Calu3 (cell line): ENCODE measurements around the gene GINS1. TPM values are rescaled to one million over a fixed set of nuclear protein-coding genes. Genes with fewer than 3 reads are reported as not detected.

Experiments used
- BruUV-seq: library from RNA; stranded (reverse); fragments of 400-500 nt; replicated peaks from 2 replicates; lab custom pipeline; 2021; lab: Mats Ljungman, UMichigan
- CTCF ChIA-PET: fragments of 300-600 bp; sonication (Branson Sonifier 250); formaldehyde crosslinking; loops from one replicate; lab custom pipeline; 2022; ENCODE audit warnings: antibody characterized with exemption; lab: Charles Lee
- DNase-seq: peaks from one replicate; pipeline ENCODE4 v3.0.0; 2022
- H3K27ac Mint-ChIP-seq: one replicate; pipeline ENCODE4 v1.8.0; 2022; ENCODE audit warnings: mixed read lengths; ENCODE audit not compliant: unreplicated experiment
- H3K27me3 Mint-ChIP-seq: one replicate; pipeline ENCODE4 v1.8.0; 2022; ENCODE audit warnings: mixed read lengths; ENCODE audit not compliant: unreplicated experiment
- H3K36me3 Mint-ChIP-seq: one replicate; pipeline ENCODE4 v1.8.0; 2022; ENCODE audit warnings: mild to moderate bottlenecking, moderate library complexity, mixed read lengths; ENCODE audit not compliant: insufficient read depth, unreplicated experiment
- H3K4me1 Mint-ChIP-seq: one replicate; pipeline ENCODE4 v1.8.0; 2022; ENCODE audit warnings: mild to moderate bottlenecking, low read depth, mixed read lengths; ENCODE audit not compliant: unreplicated experiment
- H3K4me3 Mint-ChIP-seq: one replicate; pipeline ENCODE4 v1.8.0; 2022; ENCODE audit warnings: mild to moderate bottlenecking, low read depth, moderate library complexity, mixed read lengths; ENCODE audit not compliant: unreplicated experiment
- H3K9me3 Mint-ChIP-seq: one replicate; pipeline ENCODE4 v1.8.0; 2022; ENCODE audit warnings: low read depth, mixed read lengths; ENCODE audit not compliant: unreplicated experiment
- CTCF ChIP-seq: fragments of 200-600 bp; IDR thresholded peaks from one replicate; pipeline ENCODE4 v1.8.0; 2022; ENCODE audit warnings: antibody characterized with exemption; ENCODE audit not compliant: unreplicated experiment
- intact Hi-C: fragments of 100-400 bp; cut with micrococcal nuclease; formaldehyde crosslinking; loops from one replicate; pipeline ENCODE4 v1.10.0; 2022; ENCODE audit not compliant: unreplicated experiment
- total RNA-seq: library from RNA; stranded (reverse); gene quantifications from 2 replicates; pipeline ENCODE4 v1.2.3, GENCODE V29; 2022

Gene GINS1
- total RNA-seq, 1 experiment from 2014 or later, result 10.3 TPM

GRCh38 chr20:25460566-25461280 is 53.2 kb downstream of the GINS1 start:
- Mint-ChIP-seq H3K27me3 (no peaks in the 10 kb centered on the region), H3K9me3 (no peaks in the 10 kb centered on the region), H3K27ac (no peak overlapping the region), H3K4me3 (no peak overlapping the region), H3K36me3 (no peaks in the 10 kb centered on the region), H3K4me1 (no peaks in the 10 kb centered on the region)
- DNase-seq, result no peak
- no TSS peak for BruUV-seq
- intact Hi-C loops, result no loop called here
- no peak for TF ChIP-seq CTCF
- CTCF ChIA-PET, result no interaction called here

GRCh38 chr20:25461281-25461650 is 53.8 kb downstream of the GINS1 start:
- Mint-ChIP-seq H3K9me3 (no peaks in the 10 kb centered on the region), H3K27me3 (no peaks in the 10 kb centered on the region), H3K4me3 (no peak overlapping the region), H3K4me1 (no peaks in the 10 kb centered on the region), H3K36me3 (no peaks in the 10 kb centered on the region), H3K27ac (no peak overlapping the region)
- no peak for DNase-seq
- TF ChIP-seq CTCF, result no peak
- intact Hi-C loops, result no loop called here
- CTCF ChIA-PET, result no interaction called here
- no TSS peak for BruUV-seq

- Mint-ChIP-seq H3K4me1 (no peaks in the 10 kb centered on the region), H3K27me3 (no peaks in the 10 kb centered on the region), H3K36me3 (no peaks in the 10 kb centered on the region), H3K27ac (no peak overlapping the region), H3K4me3 (no peak overlapping the region), H3K9me3 (no peaks in the 10 kb centered on the region)
- BruUV-seq, result no TSS peak
- intact Hi-C loops, result no loop called here
- CTCF ChIA-PET, result no interaction called here
- DNase-seq, result no peak
- TF ChIP-seq CTCF, result no peak
These were observed 54.5 kb downstream of the GINS1 start for GRCh38 chr20:25461786-25462545.

GRCh38 chr20:25464501-25465242 is 57.2 kb downstream of the GINS1 start:
- BruUV-seq, result no TSS peak
- intact Hi-C loops, result no loop called here
- CTCF ChIA-PET, result no interaction called here
- H3K4me3 Mint-ChIP-seq, result no peak overlapping the region
- no peaks in the 10 kb centered on the region for H3K27me3 Mint-ChIP-seq
- no peak for TF ChIP-seq CTCF
- no peaks in the 10 kb centered on the region for H3K9me3 Mint-ChIP-seq
- no peaks in the 10 kb centered on the region for H3K4me1 Mint-ChIP-seq
- DNase-seq, result no peak
- no peak overlapping the region for H3K27ac Mint-ChIP-seq
- H3K36me3 Mint-ChIP-seq, result no peaks in the 10 kb centered on the region
